H1 (cell line): ENCODE measurements around the gene RGS3. TPM values are rescaled to one million over a fixed set of nuclear protein-coding genes. Genes with fewer than 3 reads are reported as not detected.

Experiments
- CTCF ChIA-PET: fragments of 300-600 bp; sonication (Branson Sonifier 250); formaldehyde crosslinking; loops from one replicate; lab custom pipeline; 2021; ENCODE audit not compliant: partially characterized antibody; lab: Charles Lee
- POLR2A ChIA-PET: fragments of 300-600 bp; sonication (Branson Sonifier 250); formaldehyde crosslinking; loops from one replicate; lab custom pipeline; 2021; ENCODE audit warnings: inconsistent platforms; ENCODE audit not compliant: partially characterized antibody; lab: Charles Lee
- DNase-seq, 2 experiments: peaks; one replicate each; pipeline versions ENCODE4 v3.0.0 to v3.0.0-alpha.2; 2010 to 2022; ENCODE audit warnings: low spot score in 2 of 2, low read depth in 1 of 2, mixed read lengths in 1 of 2
- FAIRE-seq: peaks from 2 replicates; lab custom pipeline; 2011; peaks lifted over from hg19 to GRCh38; lab: Jason Lieb, UNC
- H2AFZ ChIP-seq: 2 replicates; pipeline ENCODE4 v1.8.1; 2012; ENCODE audit warnings: low read length, inconsistent platforms
- H2AK5ac ChIP-seq: 2 replicates; pipeline ENCODE4 v1.6.1; 2013; ENCODE audit warnings: low read depth, low read length
- H2BK120ac ChIP-seq: replicated peaks from 2 replicates; pipeline ENCODE3; 2013; ENCODE audit warnings: low read depth, low read length, inconsistent platforms
- H2BK12ac ChIP-seq: 2 replicates; pipeline ENCODE4 v1.6.1; 2013; ENCODE audit warnings: low read depth, low read length
- H2BK15ac ChIP-seq: 2 replicates; pipeline ENCODE4 v1.6.1; 2013; ENCODE audit warnings: low read length
- H2BK20ac ChIP-seq: 2 replicates; pipeline ENCODE4 v1.6.1; 2013; ENCODE audit warnings: low read length
- H2BK5ac ChIP-seq: 2 replicates; pipeline ENCODE4 v1.6.1; 2013; ENCODE audit warnings: low read depth, low read length
- H3K14ac ChIP-seq: 2 replicates; pipeline ENCODE4 v1.6.1; 2013; ENCODE audit warnings: inconsistent platforms; ENCODE audit not compliant: insufficient read length
- H3K18ac ChIP-seq: 2 replicates; pipeline ENCODE4 v1.6.1; 2013; ENCODE audit warnings: low read length; ENCODE audit errors: extremely low read depth
- H3K23ac ChIP-seq: 2 replicates; pipeline ENCODE4 v1.6.1; 2013; ENCODE audit warnings: inconsistent platforms; ENCODE audit not compliant: insufficient read length
- H3K23me2 ChIP-seq: 2 replicates; pipeline ENCODE4 v1.6.1; 2013; ENCODE audit warnings: low read depth, low read length
- H3K27ac ChIP-seq: 2 replicates; pipeline ENCODE4 v1.6.1; 2011; ENCODE audit warnings: low read depth, low read length, inconsistent platforms
- H3K27me3 ChIP-seq, 4 experiments: replicated peaks in 1 of 4; 1 replicate in 1 of 4; 2 replicates in 3 of 4; pipeline versions ENCODE4 v1.6.1 to v1.8.1; 2011 to 2013; ENCODE audit warnings: low read length in 3 of 4, mild to moderate bottlenecking in 3 of 4, inconsistent platforms in 2 of 4, mixed read lengths in 2 of 4, moderate library complexity in 1 of 4; ENCODE audit not compliant: control insufficient read depth in 3 of 4, insufficient read depth in 3 of 4; ENCODE audit errors: extremely low read depth in 1 of 4
- H3K36me3 ChIP-seq, 4 experiments: 2 replicates each; pipeline versions ENCODE4 v1.6.1 to v1.8.1; 2011 to 2013; ENCODE audit warnings: mild to moderate bottlenecking in 4 of 4, low read length in 3 of 4, moderate library complexity in 2 of 4, control low read depth in 1 of 4, inconsistent platforms in 1 of 4; ENCODE audit not compliant: insufficient read depth in 4 of 4, control insufficient read depth in 2 of 4
- H3K4ac ChIP-seq: replicated peaks from 2 replicates; pipeline ENCODE3; 2013; ENCODE audit warnings: low read length, low read depth, mixed read lengths, inconsistent platforms; ENCODE audit not compliant: insufficient read length
- H3K4me1 ChIP-seq, 4 experiments: replicated peaks in 1 of 4; 1 replicate in 1 of 4; 2 replicates in 3 of 4; pipeline versions ENCODE4 v1.6.1 to v1.8.1; 2011 to 2013; ENCODE audit warnings: low read length in 3 of 4, inconsistent platforms in 2 of 4, mixed read lengths in 1 of 4; ENCODE audit not compliant: insufficient read depth in 4 of 4, control insufficient read depth in 3 of 4
- H3K4me2 ChIP-seq, 2 experiments: 2 replicates each; pipeline versions ENCODE4 v1.6.1 to v1.8.1; 2011 to 2013; ENCODE audit warnings: low read depth in 2 of 2, low read length in 2 of 2, control low read depth in 1 of 2, inconsistent platforms in 1 of 2, mild to moderate bottlenecking in 1 of 2; ENCODE audit not compliant: insufficient read depth in 1 of 2
- H3K4me3 ChIP-seq, 4 experiments: fragments of 200-600, 300-600 bp in 1 of 4; sonication (generic), shearing (Covaris generic), sonication (Bioruptor Twin) in 1 of 4; 2 replicates each; pipeline versions ENCODE4 v1.5.1 to v1.8.1; 2011 to 2016; ENCODE audit warnings: low read length in 4 of 4, low read depth in 3 of 4, control low read depth in 2 of 4, inconsistent platforms in 2 of 4, mild to moderate bottlenecking in 2 of 4, mixed read lengths in 1 of 4, moderate library complexity in 1 of 4; ENCODE audit not compliant: insufficient read depth in 2 of 4; ENCODE audit errors: extremely low read depth in 1 of 4
- H3K56ac ChIP-seq: replicated peaks from 2 replicates; pipeline ENCODE3; 2013; ENCODE audit warnings: low read depth, mild to moderate bottlenecking, mixed read lengths, low read length, inconsistent platforms; ENCODE audit not compliant: insufficient read length
- H3K79me1 ChIP-seq: 2 replicates; pipeline ENCODE4 v1.6.1; 2013; ENCODE audit warnings: low read depth, low read length, control low read depth
- H3K79me2 ChIP-seq, 2 experiments: 2 replicates each; pipeline versions ENCODE4 v1.6.1 to v1.8.1; 2012 to 2013; ENCODE audit warnings: low read length in 2 of 2, mild to moderate bottlenecking in 2 of 2, inconsistent platforms in 1 of 2; ENCODE audit not compliant: insufficient read depth in 2 of 2, control insufficient read depth in 1 of 2
- H3K9ac ChIP-seq, 4 experiments: replicated peaks in 1 of 4; 1 replicate in 1 of 4; 2 replicates in 3 of 4; pipeline versions ENCODE4 v1.6.1 to v1.8.1; 2011 to 2013; ENCODE audit warnings: low read depth in 3 of 4, low read length in 3 of 4, control low read depth in 2 of 4, mild to moderate bottlenecking in 2 of 4, moderate library complexity in 2 of 4, inconsistent platforms in 1 of 4; ENCODE audit errors: extremely low read depth in 1 of 4
- H3K9me3 ChIP-seq, 2 experiments: 2 replicates each; pipeline versions ENCODE4 v1.6.1 to v1.8.1; 2012 to 2013; ENCODE audit warnings: mild to moderate bottlenecking in 2 of 2, moderate library complexity in 2 of 2, control low read depth in 1 of 2, inconsistent platforms in 1 of 2, low read depth in 1 of 2, low read length in 1 of 2, mixed read lengths in 1 of 2; ENCODE audit not compliant: insufficient read depth in 2 of 2
- H4K20me1 ChIP-seq, 2 experiments: replicated peaks in 1 of 2; 2 replicates each; pipeline versions ENCODE3 to v1.8.1; 2011 to 2013; ENCODE audit warnings: inconsistent platforms in 2 of 2, low read length in 2 of 2, mild to moderate bottlenecking in 1 of 2; ENCODE audit not compliant: insufficient read depth in 2 of 2, control insufficient read depth in 1 of 2
- H4K5ac ChIP-seq: 2 replicates; pipeline ENCODE4 v1.6.1; 2013; ENCODE audit warnings: low read length, low read depth, mixed read lengths, inconsistent platforms; ENCODE audit not compliant: insufficient read length
- H4K8ac ChIP-seq: 2 replicates; pipeline ENCODE4 v1.8.0; 2013; ENCODE audit warnings: mild to moderate bottlenecking, moderate library complexity, low read length, inconsistent platforms; ENCODE audit not compliant: insufficient read depth; ENCODE audit errors: extremely low read depth
- H4K91ac ChIP-seq: replicated peaks from 2 replicates; pipeline ENCODE3; 2013; ENCODE audit warnings: low read length, mixed read lengths, inconsistent platforms; ENCODE audit not compliant: insufficient read length
- CHD1 ChIP-seq: IDR thresholded peaks from 2 replicates; pipeline ENCODE4 v1.6.1; 2012; ENCODE audit warnings: low read depth, low read length, improper control_type of control experiment
- EP300 ChIP-seq, 2 experiments: IDR thresholded peaks; 1 replicate in 1 of 2; 2 replicates in 1 of 2; pipeline ENCODE4 v1.6.1; 2011 to 2012; ENCODE audit warnings: low read depth in 2 of 2, low read length in 2 of 2, mild to moderate bottlenecking in 2 of 2, borderline replicate concordance in 1 of 2, inconsistent platforms in 1 of 2, moderate library complexity in 1 of 2
- RBBP5 ChIP-seq: IDR thresholded peaks from 2 replicates; pipeline ENCODE4 v1.7.1; 2012; ENCODE audit warnings: low read depth, mild to moderate bottlenecking, inconsistent platforms, low read length, moderate library complexity, borderline replicate concordance
- TAF7 ChIP-seq: optimal IDR thresholded peaks from 2 replicates; pipeline ENCODE3; 2011; ENCODE audit warnings: low read depth, mild to moderate bottlenecking, inconsistent platforms, low read length, moderate library complexity, borderline replicate concordance
- WGBS, 2 experiments: shearing (Covaris generic) in 1 of 2; methylation state at CpG; one replicate each; pipeline versions ENCODE4 v1.1.6 to v1.1.7; 2013 to 2015; ENCODE audit warnings: low lambda C conversion rate in 2 of 2, mixed read lengths in 2 of 2, inconsistent platforms in 1 of 2, low coverage in 1 of 2, missing lambda C conversion rate in 1 of 2; ENCODE audit not compliant: insufficient replicate concordance in 2 of 2, insufficient coverage in 1 of 2, insufficient read length in 1 of 2; ENCODE audit errors: extremely low coverage in 1 of 2, missing lambda C conversion rate in 1 of 2; 5-methylcytosine and 5-hydroxymethylcytosine counted together
- polyA plus RNA-seq, 7 experiments: library from polyadenylated mRNA; depleted of rRNA in 3 of 7; stranded (reverse) in 5 of 7; unstranded in 2 of 7; fragments of >200 nt in 5 of 7; fragments of 200-250 nt in 2 of 7; gene quantifications; 1 replicate in 5 of 7; 2 replicates in 1 of 7; 4 replicates in 1 of 7; pipeline versions ENCODE4 v1.2.1 to v1.2.3, GENCODE V29; 2011 to 2013; ENCODE audit warnings: missing spikeins in 2 of 7, mixed read lengths in 2 of 7
- total RNA-seq: library from RNA; stranded (reverse); fragmentation: NEBNext Ultra II Directional; extraction: Animal tissue kit (Norgen Biotek cat#: 25700); gene quantifications from 2 replicates; pipeline ENCODE4 v1.2.1, GENCODE V29; 2021
- TF ChIP-seq, protein P1 (sequence below): IDR thresholded peaks from 2 replicates; pipeline ENCODE4 v1.6.1; 2011; ENCODE audit warnings: low read length, improper control_type of control experiment

The RGS3 gene
- total and polyA plus RNA-seq, 2 of the 8 experiments (the other 6 are each of a cell fraction or from before 2014, with no cell fraction given): 12.6 to 18.2 TPM

DNA sequence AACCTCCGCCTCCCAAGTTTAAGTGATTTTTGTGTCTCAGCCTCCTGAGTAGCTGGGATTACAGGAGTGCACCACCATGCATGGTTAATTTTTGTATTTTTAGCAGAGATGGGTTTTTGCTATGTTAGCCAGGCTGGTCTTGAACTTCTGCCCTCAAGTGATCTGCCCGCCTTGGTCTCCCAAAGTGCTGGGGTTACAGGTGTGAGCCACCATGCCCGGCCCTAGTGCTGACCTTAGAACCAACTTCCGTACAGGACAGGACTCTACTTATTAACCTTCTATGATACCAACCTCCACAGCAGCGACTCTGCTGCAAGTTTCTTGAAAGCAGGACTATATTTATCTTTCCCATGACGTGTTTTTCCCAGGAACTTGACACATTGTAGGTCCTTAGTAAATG, 176.9 kb downstream of the RGS3 start:
- Histone ChIP-seq H2AK5ac (no peak overlapping the region), H2BK20ac (no peak overlapping the region), H3K4me3 (no peak overlapping the region), H4K5ac (no peak overlapping the region), H2BK5ac (no peak overlapping the region), H3K9ac (no peak overlapping the region), H3K23me2 (no peaks in the 10 kb centered on the region), H2BK120ac (no peak overlapping the region), H3K23ac (no peak overlapping the region), H3K9me3 (no peaks in the 10 kb centered on the region), H3K79me2 (no peaks in the 10 kb centered on the region), H2BK15ac (no peak overlapping the region), H3K14ac (no peak overlapping the region), H3K4ac (no peak overlapping the region), H3K79me1 (no peaks in the 10 kb centered on the region), H4K8ac (no peak overlapping the region), H3K27me3 (peaks cover 3 to 23% (median 13%) of the 10 kb centered on the region in 4 experiments), H4K20me1 (no peaks in the 10 kb centered on the region), H4K91ac (no peak overlapping the region), H3K18ac (no peak overlapping the region), H3K36me3 (no peaks in the 10 kb centered on the region), H3K27ac (no peak overlapping the region), H3K56ac (no peak overlapping the region), H2AFZ (no peak overlapping the region), H2BK12ac (no peak overlapping the region), H3K4me2 (no peak overlapping the region), H3K4me1 (peaks cover 0 to 3% (median 0%) of the 10 kb centered on the region in 4 experiments; a peak in 2 of 7 replicates)
- TF ChIP-seq EP300 (IDR thresholded peaks at IDR 0.05; ENCODE audit: borderline replicate concordance in 1 of 2, low read depth in 2 of 2, low read length in 2 of 2): no peak
- TF ChIP-seq CHD1: no peak
- TF ChIP-seq, protein P1, sequence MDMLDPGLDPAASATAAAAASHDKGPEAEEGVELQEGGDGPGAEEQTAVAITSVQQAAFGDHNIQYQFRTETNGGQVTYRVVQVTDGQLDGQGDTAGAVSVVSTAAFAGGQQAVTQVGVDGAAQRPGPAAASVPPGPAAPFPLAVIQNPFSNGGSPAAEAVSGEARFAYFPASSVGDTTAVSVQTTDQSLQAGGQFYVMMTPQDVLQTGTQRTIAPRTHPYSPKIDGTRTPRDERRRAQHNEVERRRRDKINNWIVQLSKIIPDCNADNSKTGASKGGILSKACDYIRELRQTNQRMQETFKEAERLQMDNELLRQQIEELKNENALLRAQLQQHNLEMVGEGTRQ: no peak
- TF ChIP-seq TAF7: no peak
- TF ChIP-seq RBBP5: no peak
- no peak for FAIRE-seq
- WGBS, 2 experiments: 87% methylated on average over 6 of the region's 6 CpGs; no CpG with 5 or more reads in 1 of the 2 experiments
- ChIA-PET POLR2A (interaction anchor here (1.5 kb wide), 1 partner anchor 47 kb away, joined by 4 read pairs; no protein-coding TSS in a partner anchor), CTCF (interaction anchor here (0.8 to 2.5 kb wide), 4 partner anchors 9 to 62 kb away, joined by 3 to 22 read pairs (median 4); no protein-coding TSS in a partner anchor)
- DNase-seq: no peak
